GM12891 (cell line): ENCODE data around the gene PLCH2.

Source experiments
- PAX5 ChIP-seq: IDR thresholded peaks from 2 replicates; pipeline ENCODE4 v1.6.1; 2011; ENCODE audit warnings: low read length, moderate library complexity, mild to moderate bottlenecking; ENCODE audit not compliant: insufficient read depth, severe bottlenecking
- POLR2A ChIP-seq: IDR thresholded peaks from 2 replicates; pipeline ENCODE4 v1.6.1; 2011; ENCODE audit warnings: low read depth, low read length, control low read depth
- POLR2AphosphoS5 ChIP-seq: IDR thresholded peaks from 2 replicates; pipeline ENCODE4 v1.6.1; 2011; ENCODE audit warnings: low read depth, low read length, control low read depth
- POU2F2 ChIP-seq: IDR thresholded peaks from 2 replicates; pipeline ENCODE4 v1.6.1; 2011; ENCODE audit warnings: low read depth, mild to moderate bottlenecking, control low read depth, low read length, moderate library complexity
- TAF1 ChIP-seq: IDR thresholded peaks from 2 replicates; pipeline ENCODE4 v1.6.1; 2011; ENCODE audit warnings: low read depth, low read length, control low read depth

- TF ChIP-seq POLR2A: no peak
- TF ChIP-seq POLR2AphosphoS5: no peak
- no peak for TF ChIP-seq TAF1
- no peak for TF ChIP-seq POU2F2
- no peak for TF ChIP-seq PAX5
These were observed 28.8 kb downstream of the PLCH2 start for GRCh38 chr1:2504949-2505272.
